CD4-positive, alpha-beta T cell (primary cell): Measurements from ENCODE around the gene EMC7. TPM values are rescaled to one million over a fixed set of nuclear protein-coding genes. Genes with fewer than 3 reads are reported as not detected.

Source experiments
- ATAC-seq: fragments of 200-7000 bp; cut with Tn5 transposase; one replicate; pipeline ENCODE4 v1.10.0; 2022; ENCODE audit warnings: mild to moderate bottlenecking; ENCODE audit not compliant: poor library complexity
- CTCF ChIA-PET: fragments of 350-600 bp; sonication (Branson Sonifier 250); formaldehyde crosslinking; loops from one replicate; lab custom pipeline; 2021; ENCODE audit warnings: antibody characterized with exemption, inconsistent platforms; lab: Charles Lee
- POLR2A ChIA-PET: fragments of 350-600 bp; sonication (Branson Sonifier 250); formaldehyde crosslinking; loops from one replicate; lab custom pipeline; 2021; ENCODE audit warnings: antibody characterized with exemption, inconsistent platforms; lab: Charles Lee
- DNase-seq, 14 experiments: peaks; one replicate each; pipeline ENCODE4 v3.0.0-alpha.2; 2013 to 2020; ENCODE audit warnings: mixed read lengths in 2 of 14
- H3K27ac ChIP-seq, 2 donors: one replicate each; pipeline versions ENCODE4 v1.5.1 to v1.7.0; 2013; ENCODE audit warnings: low read length in 2 of 2, low read depth in 1 of 2, mild to moderate bottlenecking in 1 of 2
- H3K27me3 ChIP-seq, 2 experiments: 1 replicate in 1 of 2; 2 replicates in 1 of 2; pipeline versions ENCODE4 v1.6.1 to v1.7.0; 2013; ENCODE audit warnings: low read length in 2 of 2, control low read depth in 1 of 2, mild to moderate bottlenecking in 1 of 2, moderate library complexity in 1 of 2; ENCODE audit not compliant: insufficient read depth in 2 of 2, control insufficient read depth in 1 of 2
- H3K36me3 ChIP-seq: one replicate; pipeline ENCODE4 v1.6.1; 2013; ENCODE audit warnings: low read length, control low read depth; ENCODE audit not compliant: insufficient read depth
- H3K4me1 ChIP-seq: one replicate; pipeline ENCODE4 v1.6.1; 2013; ENCODE audit warnings: low read length, control low read depth; ENCODE audit not compliant: insufficient read depth
- H3K4me3 ChIP-seq: one replicate; pipeline ENCODE4 v1.5.1; 2013; ENCODE audit warnings: mild to moderate bottlenecking, low read length, moderate library complexity
- H3K9me3 ChIP-seq, 2 experiments: 1 replicate in 1 of 2; 2 replicates in 1 of 2; pipeline versions ENCODE4 v1.6.1 to v1.7.0; 2013; ENCODE audit warnings: low read length in 2 of 2, mild to moderate bottlenecking in 2 of 2, control low read depth in 1 of 2, moderate library complexity in 1 of 2; ENCODE audit not compliant: control insufficient read depth in 1 of 2, insufficient read depth in 1 of 2
- H3K27ac Mint-ChIP-seq: one replicate; pipeline ENCODE4 v1.8.0; 2020; ENCODE audit warnings: mixed read lengths
- H3K27me3 Mint-ChIP-seq: one replicate; pipeline ENCODE4 v1.8.0; 2021; ENCODE audit warnings: mixed read lengths
- H3K36me3 Mint-ChIP-seq: one replicate; pipeline ENCODE4 v1.8.0; 2021; ENCODE audit warnings: low read depth, mixed read lengths
- H3K4me1 Mint-ChIP-seq: one replicate; pipeline ENCODE4 v1.8.0; 2021; ENCODE audit warnings: low read depth, mixed read lengths
- H3K4me3 Mint-ChIP-seq: one replicate; pipeline ENCODE4 v1.8.0; 2020; ENCODE audit warnings: mild to moderate bottlenecking, mixed read lengths
- H3K9me3 Mint-ChIP-seq: one replicate; pipeline ENCODE4 v1.8.0; 2020; ENCODE audit warnings: mixed read lengths
- intact Hi-C, 2 experiments: fragments of 100-400 bp; cut with DNase I in 1 of 2; cut with micrococcal nuclease in 1 of 2; formaldehyde crosslinking; loops; one replicate each; pipeline versions ENCODE4 v1.15.1 to v1.9.0; 2023 to 2025; cut with DNase I, micrococcal nuclease
- total RNA-seq, 174 experiments: library from RNA in 2 of 174; stranded (reverse) in 2 of 174; gene quantifications; one replicate each; pipeline ENCODE4 v1.2.3 and lab custom pipeline; 2021 to 2026
- TF ChIP-seq, protein P1 (sequence below): fragments of 200-600 bp; IDR thresholded peaks from one replicate; pipeline ENCODE4 v1.8.0; 2022; ENCODE audit warnings: antibody characterized with exemption, mild to moderate bottlenecking

Gene EMC7
- total RNA-seq, 2 experiments from 2014 or later, result 54.0 to 54.6 TPM

DNA sequence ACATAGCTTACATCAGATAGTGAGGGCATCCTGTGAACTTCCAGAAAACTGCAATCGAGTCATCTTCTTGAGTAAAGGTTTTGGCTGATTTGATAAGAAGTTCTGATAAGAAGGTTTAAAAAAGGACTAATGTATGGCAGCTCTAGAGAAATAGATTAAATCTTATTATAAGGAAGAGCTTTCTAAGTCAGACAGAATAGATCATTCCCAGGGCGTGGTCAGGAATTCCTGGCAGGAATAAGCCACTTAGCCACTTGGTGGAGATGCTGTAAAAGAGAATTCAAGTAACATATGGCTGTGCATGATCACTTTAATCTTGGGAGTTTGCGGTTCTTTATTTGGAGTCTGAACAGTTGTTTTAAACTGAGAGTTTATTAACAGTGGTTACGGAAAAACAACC is 17.6 kb upstream of the EMC7 start:
- ChIA-PET CTCF (no interaction called here), POLR2A (no interaction called here)
- TF ChIP-seq, protein P1, sequence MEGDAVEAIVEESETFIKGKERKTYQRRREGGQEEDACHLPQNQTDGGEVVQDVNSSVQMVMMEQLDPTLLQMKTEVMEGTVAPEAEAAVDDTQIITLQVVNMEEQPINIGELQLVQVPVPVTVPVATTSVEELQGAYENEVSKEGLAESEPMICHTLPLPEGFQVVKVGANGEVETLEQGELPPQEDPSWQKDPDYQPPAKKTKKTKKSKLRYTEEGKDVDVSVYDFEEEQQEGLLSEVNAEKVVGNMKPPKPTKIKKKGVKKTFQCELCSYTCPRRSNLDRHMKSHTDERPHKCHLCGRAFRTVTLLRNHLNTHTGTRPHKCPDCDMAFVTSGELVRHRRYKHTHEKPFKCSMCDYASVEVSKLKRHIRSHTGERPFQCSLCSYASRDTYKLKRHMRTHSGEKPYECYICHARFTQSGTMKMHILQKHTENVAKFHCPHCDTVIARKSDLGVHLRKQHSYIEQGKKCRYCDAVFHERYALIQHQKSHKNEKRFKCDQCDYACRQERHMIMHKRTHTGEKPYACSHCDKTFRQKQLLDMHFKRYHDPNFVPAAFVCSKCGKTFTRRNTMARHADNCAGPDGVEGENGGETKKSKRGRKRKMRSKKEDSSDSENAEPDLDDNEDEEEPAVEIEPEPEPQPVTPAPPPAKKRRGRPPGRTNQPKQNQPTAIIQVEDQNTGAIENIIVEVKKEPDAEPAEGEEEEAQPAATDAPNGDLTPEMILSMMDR, result no peak
- peaks cover 34% of the 10 kb centered on the region for H3K27me3 Mint-ChIP-seq
- Histone ChIP-seq H3K27ac (no peak overlapping the region), H3K4me3 (no peak overlapping the region), H3K4me1 (no peaks in the 10 kb centered on the region), H3K36me3 (no peaks in the 10 kb centered on the region), H3K27me3 (peaks cover 4 to 17% of the 10 kb centered on the region in 2 experiments), H3K9me3 (no peaks in the 10 kb centered on the region)
- no peak overlapping the region for H3K4me3 Mint-ChIP-seq
- DNase-seq (no peak), ATAC-seq (no peak)
- H3K4me1 Mint-ChIP-seq, result no peaks in the 10 kb centered on the region
- H3K27ac Mint-ChIP-seq, result no peak overlapping the region
- intact Hi-C loops, result no loop called here
- no peaks in the 10 kb centered on the region for H3K9me3 Mint-ChIP-seq
- H3K36me3 Mint-ChIP-seq, result no peaks in the 10 kb centered on the region

DNA sequence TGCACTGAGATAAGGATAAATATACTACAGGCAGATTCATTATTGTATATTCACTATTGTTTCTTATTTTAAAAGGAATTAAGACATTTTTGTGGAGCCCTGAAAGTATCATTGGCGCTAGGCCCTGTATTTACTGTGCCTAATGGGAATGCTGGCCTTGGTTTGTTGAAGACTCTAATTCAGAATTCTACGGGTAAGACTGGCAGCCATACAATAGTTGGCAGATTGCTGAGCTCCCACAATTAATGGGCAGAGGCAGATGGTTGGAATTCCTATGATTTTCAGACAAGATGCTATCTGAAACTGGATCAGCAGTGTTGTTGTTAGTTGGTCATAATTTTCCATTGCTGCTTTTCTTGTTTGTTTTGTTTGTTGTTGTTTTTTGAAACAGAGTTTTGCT is 15.0 kb upstream of the EMC7 start:
- H3K27ac Mint-ChIP-seq, result no peak overlapping the region

DNA sequence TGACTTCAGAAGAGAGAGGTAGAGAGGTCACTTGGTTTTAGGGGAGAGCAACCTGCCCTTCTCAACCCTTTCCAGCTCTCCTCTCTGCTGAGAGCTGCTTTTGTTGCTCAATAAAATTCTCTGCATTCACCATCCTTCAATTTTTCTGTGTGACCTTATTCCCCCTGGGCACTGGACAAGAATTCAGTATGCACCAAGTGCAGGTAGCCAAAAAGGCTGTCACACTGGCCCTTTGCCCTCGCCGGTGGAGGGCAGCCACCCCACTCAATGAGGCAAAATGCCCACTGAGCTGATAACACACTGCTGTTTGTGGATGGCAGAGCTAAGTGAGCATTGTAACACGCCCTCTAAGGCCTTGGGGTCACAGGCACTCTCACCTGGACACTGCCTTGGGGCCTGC is 13.1 kb upstream of the EMC7 start:
- H3K9me3 ChIP-seq, result no peaks in the 10 kb centered on the region
- CTCF ChIA-PET, result no interaction called here
- no peak for DNase-seq
- TF ChIP-seq, protein P1, result no peak
- intact Hi-C loops, result loop anchor here in 1 of 2 experiments (5.0 kb wide), 1 partner anchor 473 kb away; no protein-coding TSS in a partner anchor
- H3K4me1 Mint-ChIP-seq, result no peaks in the 10 kb centered on the region
- H3K36me3 Mint-ChIP-seq, result no peaks in the 10 kb centered on the region
- H3K4me3 Mint-ChIP-seq, result no peak overlapping the region
- peaks cover 22% of the 10 kb centered on the region for H3K27me3 Mint-ChIP-seq
- H3K27me3 ChIP-seq, result peaks cover 4 to 13% of the 10 kb centered on the region in 2 experiments
- H3K4me1 ChIP-seq, result no peaks in the 10 kb centered on the region
- no peaks in the 10 kb centered on the region for H3K36me3 ChIP-seq
- H3K4me3 ChIP-seq, result no peak overlapping the region
- H3K9me3 Mint-ChIP-seq, result no peaks in the 10 kb centered on the region
- H3K27ac Mint-ChIP-seq, result no peak overlapping the region
- H3K27ac ChIP-seq, result no peak overlapping the region
- ATAC-seq, result no peak
- POLR2A ChIA-PET, result no interaction called here

More for the DNA sequence above, 15.0 kb upstream of the EMC7 start:
- no peaks in the 10 kb centered on the region for H3K9me3 Mint-ChIP-seq
- H3K4me3 Mint-ChIP-seq, result no peak overlapping the region
- DNase-seq, result no peak
- intact Hi-C loops, result no loop called here
- H3K27me3 Mint-ChIP-seq, result peaks cover 34% of the 10 kb centered on the region
- no peaks in the 10 kb centered on the region for H3K4me1 Mint-ChIP-seq
- H3K4me1 ChIP-seq, result no peaks in the 10 kb centered on the region
- no peaks in the 10 kb centered on the region for H3K36me3 Mint-ChIP-seq
- peaks cover 4 to 17% of the 10 kb centered on the region in 2 experiments for H3K27me3 ChIP-seq
- H3K27ac ChIP-seq, result no peak overlapping the region
- H3K4me3 ChIP-seq, result no peak overlapping the region
- H3K36me3 ChIP-seq, result no peaks in the 10 kb centered on the region
- CTCF ChIA-PET, result no interaction called here
- TF ChIP-seq, protein P1, result no peak
- no peak for ATAC-seq
- H3K9me3 ChIP-seq, result no peaks in the 10 kb centered on the region
- POLR2A ChIA-PET, result no interaction called here
